Peyer's patch (tissue), 4 donors: Measurements from ENCODE around the gene MAP7D1. TPM values are rescaled to one million over a fixed set of nuclear protein-coding genes. Genes with fewer than 3 reads are reported as not detected.

ENCODE experiments used
- DNase-seq, 3 donors: peaks; one replicate each; pipeline ENCODE4 v3.0.0-alpha.2; 2017 to 2019
- H3K27ac ChIP-seq, 4 donors: fragments of 200-600 bp; sonication (generic); one replicate each; pipeline ENCODE4 v1.5.1; 2016 to 2019
- H3K27me3 ChIP-seq, 2 donors: fragments of 200-600 bp; sonication (generic); one replicate each; pipeline ENCODE4 v1.5.1; 2019
- H3K36me3 ChIP-seq, 3 donors: fragments of 200-600 bp; sonication (generic); one replicate each; pipeline ENCODE4 v1.5.1; 2016 to 2019
- H3K4me1 ChIP-seq, 4 donors: fragments of 200-600 bp; sonication (generic); one replicate each; pipeline ENCODE4 v1.5.1; 2016 to 2019
- H3K4me3 ChIP-seq, 4 donors: fragments of 200-600 bp; sonication (generic); 1 replicate in 3 of 4; 2 replicates in 1 of 4; pipeline ENCODE4 v1.5.1; 2016 to 2019; ENCODE audit warnings: mild to moderate bottlenecking in 1 of 4
- H3K9me3 ChIP-seq, 4 donors: fragments of 200-600 bp; sonication (generic); one replicate each; pipeline ENCODE4 v1.5.1; 2016 to 2019; ENCODE audit warnings: mild to moderate bottlenecking in 1 of 4
- CTCF ChIP-seq, 6 experiments: fragments of 450-650 bp in 4 of 6; fragments of 200-600 bp in 2 of 6; sonication (generic) in 1 of 6; IDR thresholded peaks; one replicate each; pipeline ENCODE4 v1.5.1; 2017 to 2019; ENCODE audit warnings: antibody characterized with exemption in 6 of 6, mild to moderate bottlenecking in 3 of 6, moderate library complexity in 1 of 6
- POLR2A ChIP-seq, 2 donors: fragments of 450-650 bp; IDR thresholded peaks; one replicate each; pipeline ENCODE4 v1.5.1; 2017; ENCODE audit warnings: antibody characterized with exemption in 2 of 2, mild to moderate bottlenecking in 2 of 2, moderate library complexity in 2 of 2
- total RNA-seq, 4 donors: library from RNA; depleted of rRNA; stranded (reverse); fragments of >200 nt; gene quantifications; one replicate each; pipeline ENCODE4 v1.1.0, GENCODE V29; 2016

MAP7D1 gene
- total RNA-seq, 4 donors from 2014 or later, result 38.2 to 62.7 (median 46.4) TPM

DNA sequence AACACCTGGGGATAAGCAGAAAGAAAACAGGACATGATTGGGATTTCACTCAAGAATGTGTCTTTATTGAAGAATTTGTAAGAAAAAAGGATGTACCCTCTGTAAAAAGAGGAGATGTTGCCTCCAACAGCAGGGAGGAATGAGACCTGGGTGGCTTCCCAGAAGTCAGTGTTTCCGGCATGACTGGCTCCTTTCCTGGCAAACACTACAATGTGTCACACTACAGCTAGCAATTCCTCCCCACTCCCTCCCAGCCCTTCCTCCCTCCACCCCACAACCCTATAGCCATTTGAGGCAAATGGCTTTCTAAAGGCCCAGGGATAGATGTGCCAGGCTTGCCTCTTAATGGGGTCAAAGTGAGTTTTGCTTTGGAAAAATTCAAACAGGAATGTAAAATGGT lies 19.4 kb upstream of the MAP7D1 start:
- Histone ChIP-seq H3K9me3 (no peaks in the 10 kb centered on the region), H3K27ac (peak overlapping the region in 1 of 4 donors; percentile 59), H3K4me3 (no peak overlapping the region), H3K27me3 (no peaks in the 10 kb centered on the region), H3K36me3 (peaks cover 0 to 43% (median 0%) of the 10 kb centered on the region in 3 donors), H3K4me1 (peaks cover 0 to 12% (median 0%) of the 10 kb centered on the region in 4 donors)
- DNase-seq, result no peak
- TF ChIP-seq POLR2A (IDR thresholded peaks at IDR 0.05) (no peak), CTCF (IDR thresholded peaks at IDR 0.05) (no peak)

DNA sequence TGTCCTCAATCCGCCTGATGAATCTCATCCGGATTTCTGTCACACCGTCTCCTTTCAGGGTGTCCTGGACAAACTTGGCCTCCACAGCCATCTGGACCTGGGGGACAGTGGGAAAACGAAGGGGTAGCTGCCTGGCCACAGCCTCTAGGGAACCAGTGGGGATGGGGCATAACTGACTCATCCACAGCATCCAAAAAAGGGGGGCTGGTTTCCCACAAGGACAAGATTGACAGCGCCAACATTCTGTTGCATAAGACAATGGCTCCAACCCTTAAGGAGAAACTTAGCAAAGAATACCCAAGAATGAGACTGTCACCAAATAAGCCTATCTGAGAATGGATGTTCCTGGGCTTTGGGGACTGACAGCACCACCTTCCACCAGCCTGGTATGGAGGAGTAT lies 18.7 kb upstream of the MAP7D1 start:
- Histone ChIP-seq H3K27ac (peak overlapping the region in 1 of 4 donors; percentile 59), H3K4me3 (no peak overlapping the region), H3K9me3 (no peaks in the 10 kb centered on the region), H3K4me1 (peaks cover 0 to 12% (median 0%) of the 10 kb centered on the region in 4 donors), H3K27me3 (no peaks in the 10 kb centered on the region), H3K36me3 (peaks cover 0 to 43% (median 0%) of the 10 kb centered on the region in 3 donors)
- DNase-seq, result no peak
- no peak for TF ChIP-seq POLR2A (IDR thresholded peaks at IDR 0.05)

DNA sequence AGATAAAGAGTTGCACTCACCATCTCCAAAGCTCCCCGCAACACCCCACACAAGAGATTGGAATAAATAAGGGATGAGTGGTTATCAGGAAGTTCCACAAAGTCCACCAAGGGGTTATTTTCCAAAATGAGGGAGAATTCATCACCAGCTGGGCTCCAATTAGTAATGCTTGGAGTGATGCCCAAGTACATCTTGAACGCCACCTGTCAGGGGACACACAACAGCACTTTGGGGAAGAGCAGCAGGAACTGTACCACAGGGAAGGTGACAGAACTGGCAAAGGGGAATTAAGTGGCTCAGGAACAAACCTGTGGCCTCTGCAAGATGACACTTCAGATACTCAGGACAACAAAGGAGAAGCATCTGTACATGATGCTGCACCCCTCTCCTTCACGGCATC lies 18.2 kb upstream of the MAP7D1 start:
- H3K4me3 ChIP-seq, result no peak overlapping the region
- H3K27me3 ChIP-seq, result no peaks in the 10 kb centered on the region
- H3K36me3 ChIP-seq, result peaks cover 0 to 43% (median 0%) of the 10 kb centered on the region in 3 donors
- no peak overlapping the region for H3K27ac ChIP-seq
- TF ChIP-seq CTCF (IDR thresholded peaks at IDR 0.05) (no peak), POLR2A (IDR thresholded peaks at IDR 0.05) (no peak)
- peaks cover 0 to 12% (median 0%) of the 10 kb centered on the region in 4 donors for H3K4me1 ChIP-seq
- no peaks in the 10 kb centered on the region for H3K9me3 ChIP-seq
- DNase-seq, result no peak

- TF ChIP-seq POLR2A (IDR thresholded peaks at IDR 0.05) (no peak), CTCF (IDR thresholded peaks at IDR 0.05) (no peak)
- no peak overlapping the region for H3K27ac ChIP-seq
- DNase-seq, result no peak
- peaks cover 0 to 43% (median 0%) of the 10 kb centered on the region in 3 donors for H3K36me3 ChIP-seq
- H3K27me3 ChIP-seq, result no peaks in the 10 kb centered on the region
- no peak overlapping the region for H3K4me3 ChIP-seq
- H3K9me3 ChIP-seq, result no peaks in the 10 kb centered on the region
- H3K4me1 ChIP-seq, result peaks cover 0 to 7% (median 0%) of the 10 kb centered on the region in 4 donors
Measured at GRCh38 chr1:36139521-36139920, 16.4 kb upstream of the MAP7D1 start.

DNA sequence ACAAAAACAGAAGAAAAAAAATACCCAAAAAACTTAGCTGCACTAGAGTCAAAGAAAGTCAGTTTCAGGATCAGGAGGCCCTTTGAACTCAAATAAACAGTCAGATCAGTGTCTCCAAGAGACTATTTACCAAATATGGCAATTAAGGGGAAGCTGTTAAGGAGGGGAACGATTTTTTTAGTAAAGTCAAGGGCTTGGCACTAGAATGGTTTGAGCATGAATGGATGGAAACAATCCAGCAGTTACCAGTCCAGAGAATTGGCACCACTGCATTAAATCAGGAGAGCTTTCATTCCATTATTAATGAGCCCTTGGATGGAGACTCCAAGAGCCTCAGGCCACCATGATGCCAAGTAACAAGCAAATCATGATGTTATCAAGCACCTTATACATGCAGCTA lies 13.8 kb upstream of the MAP7D1 start:
- Histone ChIP-seq H3K4me3 (no peak overlapping the region), H3K9me3 (no peaks in the 10 kb centered on the region), H3K4me1 (no peaks in the 10 kb centered on the region), H3K27me3 (no peaks in the 10 kb centered on the region), H3K36me3 (peaks cover 0 to 31% (median 0%) of the 10 kb centered on the region in 3 donors), H3K27ac (no peak overlapping the region)
- no peak for DNase-seq
- TF ChIP-seq POLR2A (IDR thresholded peaks at IDR 0.05) (no peak), CTCF (IDR thresholded peaks at IDR 0.05) (no peak)

DNA sequence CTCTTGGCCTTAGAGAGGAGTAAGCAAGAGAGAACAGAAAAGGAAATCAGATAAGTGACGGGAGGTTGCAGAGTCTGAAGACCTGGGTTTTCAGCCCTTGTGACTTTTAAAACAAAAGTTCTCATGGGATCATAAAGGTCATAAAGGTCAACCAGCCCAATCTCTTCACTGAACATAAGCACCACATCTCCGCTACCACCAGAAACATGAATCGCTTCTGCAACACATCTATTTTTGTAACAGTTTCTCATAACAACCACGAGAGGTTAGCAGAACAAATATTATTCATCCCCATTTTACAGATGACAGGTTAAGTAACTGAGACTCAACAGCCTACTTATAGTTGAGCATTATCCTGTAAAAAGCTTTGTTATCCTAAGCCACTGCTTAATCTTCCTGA lies 12.5 kb upstream of the MAP7D1 start:
- Histone ChIP-seq H3K4me3 (no peak overlapping the region), H3K36me3 (peaks cover 0 to 18% (median 0%) of the 10 kb centered on the region in 3 donors), H3K9me3 (no peaks in the 10 kb centered on the region), H3K27ac (no peak overlapping the region), H3K4me1 (peaks cover 0 to 9% (median 2%) of the 10 kb centered on the region in 4 donors), H3K27me3 (no peaks in the 10 kb centered on the region)
- DNase-seq, result no peak
- TF ChIP-seq POLR2A (IDR thresholded peaks at IDR 0.05) (no peak), CTCF (IDR thresholded peaks at IDR 0.05) (no peak)
